HG03558 (cell line): Measurements from ENCODE around the gene PRR35.

ENCODE experiments used
- ATAC-seq: cut with Tn5 transposase; IDR thresholded peaks from one replicate; pipeline ENCODE4 v1.9.1; 2021; ENCODE audit warnings: moderate number of reproducible peaks; ENCODE audit not compliant: unreplicated experiment; ENCODE audit errors: extremely low read depth

PRR35 gene

DNA sequence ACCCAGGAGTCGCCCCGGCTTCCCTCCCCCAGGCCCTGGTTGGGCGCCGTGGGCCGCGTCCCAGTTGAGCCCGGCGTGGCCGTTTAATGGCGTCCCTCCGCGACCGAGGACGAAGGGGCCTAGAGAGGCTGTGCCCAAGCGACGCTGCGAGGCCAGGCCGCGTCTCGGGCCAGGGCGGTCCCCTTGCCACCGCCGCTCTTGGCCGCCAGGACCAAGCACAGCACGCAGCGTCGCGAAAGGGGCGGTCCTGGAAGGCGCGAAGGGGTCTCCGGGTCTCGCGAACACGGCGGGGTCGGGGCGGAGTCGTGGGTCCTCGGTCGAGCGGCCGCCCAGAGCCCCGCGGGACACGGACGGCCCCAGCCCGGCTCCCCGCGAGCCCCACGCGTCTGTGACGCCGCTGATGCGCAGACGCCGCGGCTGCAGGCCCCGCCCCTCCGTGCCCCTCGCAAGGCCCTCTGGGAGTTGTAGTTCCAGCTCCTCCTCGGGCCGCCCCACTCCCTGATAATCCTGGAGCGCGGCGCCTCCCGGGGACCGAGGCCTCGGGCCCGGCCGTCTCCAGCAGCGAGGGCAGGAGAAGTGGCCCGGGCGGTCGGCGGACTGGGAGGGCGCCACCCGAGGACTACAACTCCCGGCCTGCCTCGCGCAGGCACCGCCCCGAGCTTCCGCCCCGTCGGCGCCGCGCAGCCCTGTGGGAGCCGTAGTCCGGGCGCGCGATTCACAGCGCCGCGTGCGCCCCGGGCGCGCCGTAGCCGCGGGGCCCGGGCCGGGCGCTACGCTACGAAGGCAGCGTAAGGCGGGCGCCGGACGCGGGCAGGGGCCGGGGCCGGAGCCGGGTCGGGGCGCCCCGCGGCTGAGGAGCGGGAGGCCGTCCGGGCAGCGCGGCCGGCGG lies 32.9 kb upstream of the PRR35 start, which contains the start of gene CAPN15:
TSS of gene CAPN15 (plus strand) at position 698 of the 889 bp plus-strand sequence. CDS start 19,127 bp downstream, outside the sequence.
- peak; percentile 42 for ATAC-seq

DNA sequence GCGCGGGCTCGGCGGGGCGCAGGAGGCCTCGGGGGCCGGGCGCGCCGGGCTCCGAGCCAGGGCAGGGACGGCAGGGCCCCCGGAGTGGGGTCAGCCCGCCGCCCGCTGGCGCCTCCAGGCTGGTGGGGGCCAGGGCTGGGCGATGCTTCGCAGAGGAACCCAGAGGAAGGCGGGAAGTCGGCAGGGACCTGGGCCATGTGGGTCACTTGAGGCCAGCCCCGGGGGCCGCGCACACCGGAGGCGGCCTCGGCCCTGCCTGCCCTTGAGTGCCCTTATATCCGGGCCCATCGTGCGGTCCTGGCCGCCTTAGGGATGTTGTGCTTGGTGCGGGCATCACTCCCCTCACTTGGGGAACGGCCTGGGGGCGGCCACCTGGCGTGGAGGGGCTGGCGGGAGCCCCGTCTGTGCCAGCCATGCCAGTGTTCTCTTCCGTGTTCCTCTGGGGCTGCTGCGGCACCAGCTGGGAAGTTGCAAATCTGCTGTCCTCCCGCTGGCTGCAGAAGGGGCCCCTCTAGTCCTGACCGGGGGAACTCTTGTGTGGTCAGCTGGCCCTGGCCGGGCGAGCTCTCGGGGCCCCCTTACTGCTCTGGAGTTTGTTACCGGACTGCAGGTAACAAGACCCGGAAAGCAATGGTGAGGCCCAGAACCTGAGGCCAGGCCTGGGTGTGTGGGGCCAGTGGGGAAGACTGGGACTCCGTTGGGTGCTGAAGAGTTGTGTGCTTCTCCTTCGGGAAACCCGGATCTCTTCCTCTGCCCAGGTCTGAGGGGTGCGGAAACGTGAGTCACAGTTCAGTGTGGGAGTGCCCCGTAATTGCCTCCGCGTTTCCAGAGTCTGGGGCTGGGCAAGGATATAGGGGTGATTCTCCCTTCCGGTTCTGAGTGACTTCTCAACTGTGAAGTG lies 31.8 kb upstream of the PRR35 start:
- peak; percentile 4 for ATAC-seq

DNA sequence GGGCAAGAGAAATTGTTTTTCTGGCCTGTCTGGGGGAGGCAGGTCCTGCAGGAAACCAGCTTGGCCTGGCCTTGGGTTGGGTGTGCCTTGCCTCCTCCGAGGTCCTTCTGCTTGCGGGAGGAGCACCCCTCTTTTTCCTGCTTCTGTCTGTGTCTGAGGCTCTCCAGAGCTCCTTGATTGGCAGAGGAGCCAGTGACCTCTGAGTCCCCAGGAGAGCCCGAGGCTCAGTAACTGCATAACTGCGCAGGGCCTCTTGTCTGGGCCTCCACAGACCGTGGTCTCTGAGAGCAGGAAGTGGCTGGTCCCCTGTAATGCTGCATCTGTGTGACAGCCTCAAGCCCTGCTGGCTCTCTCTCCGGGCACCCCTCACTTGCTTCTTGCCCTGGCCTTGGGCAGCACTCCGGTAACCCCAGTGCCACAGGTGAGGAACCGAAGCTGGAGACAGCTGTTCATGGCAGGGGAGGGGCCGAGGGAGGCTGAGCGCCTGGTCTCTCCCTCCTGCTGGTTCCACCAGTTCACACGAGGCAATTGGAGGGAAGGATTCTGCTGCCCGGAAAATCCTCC lies 31.1 kb upstream of the PRR35 start:
- no peak for ATAC-seq

DNA sequence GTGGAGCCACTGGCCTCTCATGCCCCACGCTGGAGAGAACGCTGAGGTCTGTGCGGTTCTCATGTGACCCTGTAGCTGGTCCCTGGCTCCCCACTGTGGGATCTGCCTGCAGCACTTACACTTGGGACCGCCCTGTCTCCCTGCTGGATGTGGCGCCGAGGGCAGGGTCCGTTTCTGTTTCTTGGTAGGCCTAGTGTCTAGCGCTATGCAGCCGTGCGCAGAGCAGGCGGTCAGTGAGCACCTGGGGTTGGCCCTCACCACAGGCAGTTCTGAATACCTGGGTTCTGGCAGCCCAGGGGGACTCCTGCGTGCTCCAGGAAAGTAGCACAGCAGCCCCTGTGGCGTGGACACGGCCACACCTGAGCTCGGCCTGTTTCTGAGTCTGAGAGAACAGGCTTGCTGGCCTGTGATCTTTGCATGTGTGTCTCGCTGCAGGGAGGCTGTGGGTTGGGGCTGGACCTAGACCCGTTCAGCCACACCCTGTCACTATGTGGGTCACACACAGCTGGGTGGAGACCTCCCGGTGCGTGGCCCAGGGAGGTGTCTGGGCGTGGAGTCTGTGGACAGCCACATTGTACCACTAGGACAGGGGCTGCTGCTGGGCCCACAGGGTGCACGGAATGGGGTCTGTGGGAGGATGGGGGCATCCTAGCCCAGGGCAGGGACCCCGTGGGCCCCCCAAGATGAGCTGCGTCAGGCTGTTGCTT lies 29.9 kb upstream of the PRR35 start:
- ATAC-seq, result no peak

DNA sequence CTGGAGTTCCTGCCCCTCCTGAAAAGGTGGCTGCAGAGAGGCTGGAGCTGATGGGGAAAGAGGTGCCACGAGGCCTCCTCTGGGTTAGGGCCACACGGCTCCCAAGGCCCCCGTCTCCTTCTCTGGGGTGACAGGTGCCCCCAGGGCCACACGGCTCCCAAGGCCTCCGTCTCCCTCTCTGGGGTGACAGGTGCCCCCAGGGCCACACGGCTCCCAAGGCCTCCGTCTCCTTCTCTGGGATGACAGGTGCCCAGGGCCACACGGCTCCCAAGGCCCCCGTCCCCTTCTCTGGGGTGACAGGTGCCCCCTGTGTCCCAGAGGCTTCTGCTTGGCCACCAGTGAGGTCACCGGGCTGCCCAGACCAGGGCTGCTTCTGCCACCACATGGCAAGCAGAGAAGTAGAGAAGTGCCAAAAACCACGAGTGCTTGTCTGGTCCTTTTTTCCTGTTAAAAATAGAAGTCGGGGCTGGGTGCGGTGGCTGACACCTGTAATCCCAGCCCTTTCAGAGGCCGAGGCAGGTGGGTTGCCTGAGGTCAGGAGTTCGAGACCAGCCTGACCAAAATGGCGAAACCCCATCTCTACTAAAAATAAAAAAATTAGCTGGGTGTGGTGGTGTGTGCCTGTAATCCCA lies 28.6 kb upstream of the PRR35 start:
- no peak for ATAC-seq

DNA sequence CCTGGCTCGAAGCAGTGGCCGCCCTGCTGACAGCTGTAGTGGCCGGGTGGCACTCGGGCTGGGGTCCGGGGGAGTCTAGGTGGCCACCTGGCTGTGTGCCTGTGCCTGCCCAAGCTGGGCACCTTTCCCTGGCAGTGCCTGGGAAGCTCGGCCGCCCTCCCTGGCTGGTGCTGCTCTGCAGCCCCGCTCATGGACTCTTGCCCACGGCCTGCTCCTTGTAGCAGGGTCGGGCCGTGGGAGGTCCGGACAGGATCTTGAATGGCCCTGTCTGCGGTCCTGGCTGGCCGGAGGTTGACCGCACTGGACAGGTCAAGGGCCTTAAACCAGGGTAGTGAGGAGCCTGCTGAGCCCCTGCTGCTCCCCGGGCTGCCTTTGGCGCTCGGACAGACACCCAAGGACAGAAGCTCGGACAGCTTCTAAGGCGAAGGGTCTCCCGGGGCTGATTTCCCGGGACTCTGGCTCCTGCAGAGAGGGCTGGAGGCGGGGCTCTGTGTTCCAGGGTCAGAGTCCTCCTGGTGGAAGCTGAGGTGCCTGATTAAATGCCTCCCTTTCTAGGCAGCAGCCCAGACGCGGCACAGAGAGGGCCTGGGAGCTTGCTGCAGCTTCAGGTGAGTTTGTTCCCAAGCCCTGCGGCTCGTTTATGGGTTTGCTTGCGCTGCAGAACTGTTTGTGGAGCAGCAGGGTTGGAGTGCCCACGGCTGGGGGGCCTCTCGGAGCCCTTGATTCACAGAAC lies 26.6 kb upstream of the PRR35 start:
- no peak for ATAC-seq

DNA sequence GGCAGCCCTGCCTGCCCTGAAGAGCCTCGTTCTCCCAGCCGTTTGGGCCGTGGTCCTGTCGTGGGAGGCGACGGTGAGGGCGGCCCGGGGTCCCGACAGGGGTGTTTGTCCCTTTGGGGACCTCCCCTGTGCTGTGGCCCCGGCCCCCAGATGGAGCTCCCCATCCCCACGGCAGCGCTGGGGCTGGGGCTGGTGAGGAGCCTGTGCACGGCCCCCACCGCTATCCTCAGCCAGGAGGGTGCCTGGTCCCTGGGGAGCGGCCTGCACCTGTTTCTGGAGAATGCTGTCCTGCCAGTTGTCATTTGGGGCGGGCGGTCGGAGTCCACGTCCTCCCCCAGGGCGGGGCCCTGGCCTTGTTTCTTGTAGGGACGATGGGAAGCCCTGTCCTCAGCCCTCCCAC lies 26.1 kb upstream of the PRR35 start:
- ATAC-seq, result no peak

DNA sequence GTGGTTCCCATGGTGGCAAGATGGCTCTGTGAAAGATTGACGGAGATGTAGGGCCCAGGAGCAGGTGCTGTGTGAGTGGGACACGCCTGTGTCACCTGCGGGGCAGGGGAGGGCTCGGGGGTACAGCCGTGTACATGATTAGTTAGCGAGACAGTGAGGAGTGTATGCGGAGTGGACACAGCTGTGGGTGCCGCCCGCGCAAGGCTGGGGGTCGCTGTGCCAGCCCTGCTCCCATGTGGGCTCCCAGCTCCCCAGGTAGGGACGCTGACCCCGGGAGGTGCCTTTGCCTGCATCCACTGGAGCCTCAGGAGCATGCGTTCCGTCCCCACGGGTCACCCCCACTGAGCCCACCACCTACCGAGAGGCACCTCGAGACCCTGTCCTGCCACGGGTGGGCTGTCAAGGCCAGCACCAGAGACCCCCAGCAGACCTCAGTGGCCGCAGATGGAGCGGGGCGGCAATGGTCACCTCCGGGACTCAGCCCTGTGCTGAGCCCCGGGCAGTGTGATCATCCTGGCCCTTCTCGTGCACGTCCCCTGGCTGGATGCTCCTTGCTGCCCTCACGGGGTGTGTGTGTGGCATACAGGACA lies 25.2 kb upstream of the PRR35 start:
- no peak for ATAC-seq

DNA sequence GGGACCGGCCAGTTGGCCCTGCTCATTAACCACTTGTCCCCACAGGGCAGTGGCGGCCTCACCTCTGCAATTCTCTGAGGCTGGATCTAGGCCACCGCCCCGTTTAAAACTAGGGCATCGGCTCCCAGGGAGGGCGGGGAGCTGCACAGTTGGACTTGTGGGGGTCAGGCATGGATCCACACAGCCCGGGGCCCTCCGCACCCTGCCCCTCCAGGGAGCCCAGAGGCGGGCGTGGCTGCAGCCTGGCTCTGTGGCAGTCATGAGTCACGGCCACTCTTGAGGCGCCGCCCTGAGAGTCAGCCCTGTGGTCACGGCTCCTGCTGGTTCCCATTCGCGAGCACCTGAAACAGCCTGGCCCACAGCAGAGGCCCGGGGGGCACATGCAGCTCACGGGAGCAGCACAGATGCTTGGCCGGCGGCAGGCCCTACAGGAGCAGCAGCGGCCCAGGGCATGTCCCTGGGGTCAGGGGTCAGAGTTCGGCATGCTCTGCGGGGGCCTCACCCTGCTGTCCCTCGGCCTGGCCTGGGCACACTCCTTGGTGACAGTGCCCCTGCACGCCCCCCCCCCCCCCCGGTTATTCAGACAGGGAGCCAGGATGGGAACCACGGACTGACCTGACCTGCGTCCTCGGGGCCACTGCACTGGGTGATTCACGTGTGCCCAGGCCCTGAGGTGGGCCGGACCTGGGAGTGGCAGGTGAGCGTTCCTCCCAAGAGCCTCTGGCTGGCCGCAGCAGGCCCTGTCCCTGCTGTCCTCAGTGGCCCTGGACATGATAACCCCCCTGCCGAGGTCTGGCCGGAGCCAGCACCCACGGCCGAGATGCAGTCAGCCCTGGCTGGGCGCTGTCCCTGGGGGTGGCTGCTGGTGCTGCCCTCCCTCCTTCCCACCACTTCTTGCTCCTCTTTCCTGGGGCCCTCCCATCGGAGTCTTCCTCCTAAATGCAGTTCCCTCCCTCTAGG lies 24.5 kb upstream of the PRR35 start:
- ATAC-seq, result no peak

DNA sequence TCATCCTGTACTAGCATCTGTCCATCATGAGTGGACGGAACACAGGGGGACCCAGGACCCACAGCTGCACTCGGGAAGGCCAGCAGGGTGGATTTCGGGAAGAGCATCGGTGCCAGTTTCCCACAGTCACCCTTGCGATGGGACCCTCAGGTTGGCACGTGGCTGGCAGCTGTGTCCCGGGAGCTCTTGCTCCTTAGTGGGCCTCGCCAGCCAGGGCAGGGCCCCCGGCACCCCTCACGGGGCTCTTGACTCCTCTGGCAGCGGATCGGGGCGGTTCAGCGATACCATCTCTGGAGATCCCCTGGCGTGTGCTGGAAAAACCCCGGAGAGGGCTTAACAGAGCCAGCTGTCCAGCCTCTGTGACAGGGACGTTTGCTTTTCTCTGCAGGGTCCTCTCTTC lies 23.4 kb upstream of the PRR35 start:
- no peak for ATAC-seq

DNA sequence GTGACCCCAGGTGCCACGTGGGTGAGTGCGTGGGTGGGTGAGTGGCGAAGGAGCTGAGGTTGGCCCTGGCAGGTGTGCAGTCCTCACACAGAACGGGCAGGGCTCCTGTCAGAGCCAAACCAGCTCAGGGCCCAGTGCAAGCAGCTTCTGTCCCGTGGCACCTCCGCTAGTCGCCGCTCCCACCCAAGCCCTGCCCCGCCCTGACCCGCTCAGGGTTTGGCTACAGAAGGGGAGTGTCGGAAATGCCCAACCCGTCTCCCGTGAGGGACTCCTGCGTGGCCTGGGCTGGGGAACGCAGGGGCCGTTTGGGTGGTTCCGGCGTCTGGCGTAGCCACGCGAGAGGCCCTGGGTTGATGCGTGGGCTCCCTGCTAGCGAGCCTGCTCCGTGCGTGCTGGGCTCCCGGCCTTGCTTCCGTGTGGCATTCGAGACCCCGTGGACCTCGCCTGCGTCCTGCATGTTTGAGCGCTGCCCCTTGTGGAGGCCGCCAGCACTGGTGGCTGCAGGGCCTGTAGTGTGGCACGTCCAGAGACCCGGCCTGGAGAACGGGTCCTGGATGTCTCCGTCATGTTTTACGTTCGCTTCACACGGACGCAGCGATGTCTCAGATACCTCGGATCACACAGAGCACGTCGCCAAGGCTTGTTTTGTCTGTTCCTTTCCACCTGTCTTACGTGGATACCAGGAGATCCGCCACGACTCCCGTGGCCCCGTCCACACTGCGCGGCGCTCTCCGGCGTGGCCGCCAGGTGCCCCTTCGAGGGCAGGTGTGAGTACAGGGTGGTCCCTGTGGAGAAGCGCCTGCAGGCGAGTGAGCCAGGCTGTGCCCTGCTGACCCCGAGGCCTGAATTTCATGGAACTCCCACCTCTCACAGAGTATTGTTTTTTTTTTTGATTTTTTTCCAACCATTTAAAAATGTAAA lies 22.5 kb upstream of the PRR35 start:
- no peak for ATAC-seq

DNA sequence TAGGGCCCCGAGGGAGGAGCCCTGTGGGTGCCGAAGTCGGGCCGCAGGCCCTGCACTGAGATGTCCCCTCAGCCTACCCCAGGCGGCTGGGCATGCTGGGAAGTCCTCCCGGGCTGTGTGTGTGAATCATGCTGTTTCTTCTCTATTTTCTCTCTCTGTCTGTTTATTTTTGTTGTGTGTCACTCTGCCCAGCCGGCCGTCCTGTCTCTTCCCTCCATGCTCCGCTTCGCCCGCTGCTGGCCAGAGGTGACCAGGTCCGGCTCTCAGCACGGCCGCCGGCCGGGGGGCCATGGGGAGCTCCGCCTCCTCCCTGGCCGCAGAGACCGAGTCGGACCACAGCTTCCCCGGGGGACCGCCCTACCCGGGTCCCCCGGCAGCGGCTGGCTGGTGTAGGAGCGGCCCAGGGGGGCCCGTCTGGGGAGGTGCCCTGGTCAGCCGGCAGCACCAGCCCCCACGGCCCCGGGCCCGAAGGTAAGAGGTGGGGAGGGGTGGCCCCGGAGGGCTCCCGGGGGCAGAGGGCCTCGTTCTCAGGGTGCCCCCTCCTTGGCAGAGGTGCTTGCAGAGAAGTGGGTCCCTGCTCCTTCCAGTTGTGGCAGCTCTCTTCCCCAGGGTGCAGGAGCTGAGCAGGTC lies 20.2 kb upstream of the PRR35 start:
- no peak for ATAC-seq

DNA sequence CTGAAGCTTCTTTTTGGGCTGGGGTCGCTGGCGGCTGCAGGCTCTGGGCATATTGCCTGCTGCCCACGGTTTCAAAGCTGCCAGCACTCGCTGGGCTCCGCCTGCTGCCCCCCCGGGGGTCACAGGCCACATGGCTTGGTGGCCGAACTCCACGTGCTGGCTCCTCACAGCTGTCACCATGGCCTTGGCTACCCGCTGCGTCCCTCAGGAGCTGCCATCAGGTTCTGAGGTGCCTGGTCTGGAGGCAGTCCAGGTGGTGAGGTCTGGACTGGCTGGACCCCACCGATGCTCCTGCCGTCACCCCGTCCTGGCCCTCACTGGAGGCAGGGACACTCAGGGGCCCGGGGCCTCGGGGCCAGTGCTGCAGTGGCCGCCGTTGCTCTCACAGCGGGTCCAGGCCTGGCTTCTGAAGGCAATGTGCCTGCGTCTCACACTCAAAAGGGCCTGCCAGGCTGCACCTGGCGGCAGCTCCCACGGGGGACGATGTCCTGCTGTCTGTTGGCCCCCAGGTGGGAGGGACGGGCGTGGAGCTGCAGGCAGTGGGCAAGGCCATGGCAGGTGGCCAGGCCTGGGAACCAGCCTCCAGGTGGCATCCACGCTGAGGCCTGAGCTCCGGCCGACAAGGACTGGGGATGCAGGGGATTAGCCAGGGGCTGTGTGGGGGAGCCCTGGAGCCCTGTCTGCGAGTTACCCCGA lies 19.4 kb upstream of the PRR35 start:
- no peak for ATAC-seq

DNA sequence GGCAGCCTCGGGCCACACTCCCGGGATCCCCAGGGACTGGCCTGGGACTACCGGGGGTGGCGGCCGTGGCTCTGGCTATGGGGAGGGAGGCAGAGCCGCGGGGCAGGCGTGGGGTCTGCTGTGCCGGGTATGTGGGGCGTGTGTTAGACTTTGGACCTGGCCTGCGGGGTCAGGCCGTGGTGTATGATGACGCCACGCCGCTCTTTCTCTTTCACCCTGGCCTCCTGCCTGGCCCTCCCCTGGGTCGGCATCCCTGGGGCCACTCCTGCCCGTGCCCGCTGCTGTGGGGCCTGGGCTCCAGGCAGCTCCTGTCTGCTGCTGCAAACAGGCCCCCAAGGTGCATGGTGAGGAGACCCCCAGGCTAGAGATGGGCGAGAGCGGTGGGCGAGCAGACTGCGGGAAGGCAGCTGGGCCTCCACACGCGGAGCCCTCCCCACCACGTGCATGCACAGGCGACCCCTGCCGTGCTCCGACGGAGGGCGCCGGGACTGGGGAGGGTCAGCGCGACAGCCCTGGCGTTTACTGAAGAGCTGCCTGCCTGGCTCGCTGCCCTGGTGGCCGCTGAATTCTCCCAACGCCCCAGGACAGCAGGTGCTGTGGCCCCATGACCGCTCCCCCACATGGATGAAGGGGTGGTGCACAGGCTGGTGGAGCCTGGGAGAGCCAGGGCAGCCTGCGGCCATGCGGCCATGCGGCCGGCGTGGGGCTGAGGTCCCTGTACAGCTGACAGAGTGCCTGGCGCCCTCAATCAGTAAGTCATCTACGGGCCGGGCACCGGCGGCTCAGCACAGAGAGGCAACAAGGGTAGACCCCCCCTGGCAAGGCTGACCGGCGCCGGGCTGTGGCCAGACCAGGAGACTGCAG lies 16.7 kb upstream of the PRR35 start:
- ATAC-seq, result no peak

DNA sequence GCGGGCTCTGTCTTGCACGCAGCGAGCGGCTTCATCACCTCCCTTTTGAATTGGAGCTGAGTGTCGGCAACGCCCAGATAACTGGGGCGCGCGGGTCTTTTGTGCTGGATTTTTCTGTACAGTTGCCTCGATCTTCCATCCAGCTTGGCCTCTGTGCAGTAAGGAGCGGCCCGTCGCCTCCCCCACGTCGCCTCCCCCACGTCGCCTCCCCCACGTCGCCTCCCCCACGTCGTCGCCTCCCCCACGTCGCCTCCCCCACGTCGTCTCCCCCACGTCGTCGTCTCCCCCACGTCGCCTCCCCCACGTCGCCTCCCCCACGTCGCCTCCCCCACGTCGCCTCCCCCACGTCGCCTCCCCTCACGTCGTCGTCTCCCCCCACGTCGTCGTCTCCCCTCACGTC lies 15.7 kb upstream of the PRR35 start:
- no peak for ATAC-seq
